NK-92 (cell line): ENCODE measurements around the gene ZNF433.
"Not testable (repeated sequence)": the region's sequence is repeated elsewhere in the genome, so short reads cannot be mapped to it uniquely, and the experiment has no call there.

Experiments used
- DNase-seq: peaks from one replicate; lab custom pipeline; 2025; ENCODE audit not compliant: unreplicated experiment; lab: John Stamatoyannopoulos, UW

The ZNF433 gene

DNA sequence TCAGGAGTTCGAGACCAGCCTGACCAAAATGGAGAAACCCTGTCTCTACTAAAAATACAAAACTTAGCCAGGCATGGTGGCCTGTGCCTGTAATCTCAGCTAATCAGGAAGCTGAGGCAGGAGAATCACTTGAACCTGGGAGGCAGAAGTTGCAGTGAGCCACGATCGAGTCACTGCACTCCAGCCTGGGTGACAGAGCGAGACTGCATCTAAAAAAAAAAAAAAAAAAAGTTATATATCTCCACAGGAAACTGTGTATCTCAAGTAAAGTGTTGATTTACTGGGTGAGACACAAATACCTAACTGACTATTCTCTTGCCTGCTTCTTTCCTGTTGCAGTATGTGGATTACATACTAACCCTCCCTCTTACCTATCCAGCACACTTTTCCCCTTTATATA lies 43.6 kb downstream of the ZNF433 start:
- DNase-seq: not testable (repeated sequence)

DNA sequence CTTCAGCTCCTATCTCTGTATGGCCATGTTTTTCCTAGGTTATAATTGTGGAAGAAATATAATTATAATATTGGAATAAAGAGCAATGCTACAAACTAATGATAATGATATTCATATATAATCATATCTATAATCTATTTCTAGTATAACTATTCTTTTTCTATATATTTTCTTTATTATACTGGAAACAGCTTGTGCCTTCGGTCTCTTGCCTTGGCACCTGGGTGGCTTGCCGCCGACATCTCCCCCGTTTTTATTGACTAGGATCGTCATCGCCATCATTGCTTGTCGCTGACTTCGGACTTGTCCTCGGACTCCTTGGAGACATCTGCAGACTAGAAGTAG lies 46.4 kb downstream of the ZNF433 start:
- DNase-seq: no peak

DNA sequence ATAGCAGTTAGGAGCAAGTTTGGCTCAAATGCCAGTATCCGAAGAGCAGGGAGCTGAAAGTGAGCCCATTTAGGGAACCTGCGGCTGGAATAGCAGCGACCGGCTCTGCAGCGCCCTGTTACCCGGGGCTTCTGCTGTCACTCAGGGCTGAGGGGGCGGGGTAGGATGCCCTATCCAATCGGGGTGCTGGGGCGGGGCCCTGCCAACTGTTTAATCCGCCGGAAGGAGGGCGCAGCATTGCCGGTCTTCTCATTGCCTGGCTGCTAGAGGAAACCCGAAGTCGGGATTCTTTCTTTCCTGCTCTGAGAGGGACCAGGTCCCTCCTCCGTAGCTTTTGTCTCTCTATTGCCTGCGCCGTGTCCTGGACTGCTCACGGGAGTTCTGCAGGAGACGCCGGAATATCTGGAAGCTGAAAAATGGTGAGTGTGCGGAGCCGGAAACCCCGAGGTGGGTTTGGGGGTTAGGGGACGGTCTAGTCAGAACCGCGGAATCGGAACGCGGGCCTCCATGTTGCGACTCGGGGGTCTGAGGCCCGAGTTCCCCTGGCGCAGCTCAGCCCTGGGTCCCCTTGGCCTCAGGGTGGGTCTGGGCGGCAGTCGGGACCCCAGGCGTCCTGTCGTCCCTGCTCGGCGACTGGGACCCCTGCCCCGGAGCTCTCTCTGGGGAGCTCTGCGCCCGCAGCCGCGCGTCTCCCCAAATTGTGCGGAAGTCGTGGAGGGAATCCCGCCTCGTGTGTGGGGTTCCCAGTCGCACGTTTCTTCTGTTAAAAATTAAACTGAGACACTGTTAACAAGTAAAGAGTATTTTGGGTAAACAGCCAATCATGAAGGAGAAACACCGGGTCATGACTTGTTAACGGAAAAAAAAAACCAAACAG lies 47.8 kb downstream of the ZNF433 start:
- DNase-seq: peak; percentile 53

DNA sequence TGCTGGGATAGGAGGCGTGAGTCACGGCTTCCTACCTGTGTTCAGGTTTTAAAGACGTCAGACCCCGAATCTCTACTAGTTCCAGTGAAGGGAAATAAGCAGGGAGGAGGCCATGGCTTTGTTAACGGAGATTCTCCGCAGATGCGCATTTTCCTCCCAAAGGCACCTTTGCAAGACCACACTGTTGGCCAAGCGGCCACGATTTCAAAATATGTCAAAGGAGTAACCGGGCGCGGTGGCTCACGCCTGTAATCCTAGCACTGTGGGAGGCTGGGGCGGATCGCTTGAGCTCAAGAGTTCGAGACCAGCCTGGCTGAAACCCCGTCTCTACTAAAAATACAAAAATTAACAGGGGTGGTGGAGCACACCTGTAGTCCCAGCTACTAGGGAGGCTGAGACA lies 48.7 kb downstream of the ZNF433 start:
- DNase-seq: no peak

DNA sequence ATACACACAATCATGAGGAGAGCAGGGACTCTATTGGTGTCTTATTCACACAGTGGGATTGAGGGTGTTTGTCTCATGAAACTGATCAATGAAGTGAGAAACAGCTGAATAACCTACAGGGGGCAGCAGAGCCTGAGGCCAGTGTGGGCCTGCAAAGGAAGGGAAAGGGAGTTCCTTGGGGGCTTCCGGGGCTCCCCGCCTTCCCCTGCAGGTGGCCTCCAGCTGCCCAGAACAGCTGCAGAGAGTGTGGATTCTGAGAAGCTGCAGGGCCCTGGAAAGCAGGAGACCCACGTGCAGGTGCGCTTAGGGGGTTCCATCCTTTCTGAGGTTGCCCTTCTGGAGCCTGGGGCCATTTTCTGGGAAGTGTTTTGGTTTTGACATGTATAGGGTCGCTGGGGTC lies 50.5 kb downstream of the ZNF433 start:
- DNase-seq: no peak

DNA sequence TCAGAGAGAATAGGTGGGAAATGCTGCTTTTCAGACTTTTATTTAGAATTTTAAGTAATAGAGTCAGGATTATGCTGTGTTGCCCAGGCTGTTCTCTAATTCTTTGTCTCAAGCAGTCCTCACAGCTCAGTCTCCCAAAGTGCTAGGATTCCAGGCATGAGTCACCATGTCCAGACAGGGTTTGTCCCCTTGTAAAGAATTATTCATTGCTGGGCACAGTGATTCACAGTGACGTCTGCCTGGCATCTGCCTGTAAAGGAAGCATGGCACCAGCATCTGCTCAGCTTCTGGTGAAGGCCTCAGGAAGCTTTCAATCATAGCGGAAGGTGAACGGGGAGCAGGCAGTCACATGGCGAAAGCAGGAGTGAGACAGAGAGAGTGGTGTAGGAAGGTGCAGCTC lies 53.0 kb downstream of the ZNF433 start:
- DNase-seq: no peak

DNA sequence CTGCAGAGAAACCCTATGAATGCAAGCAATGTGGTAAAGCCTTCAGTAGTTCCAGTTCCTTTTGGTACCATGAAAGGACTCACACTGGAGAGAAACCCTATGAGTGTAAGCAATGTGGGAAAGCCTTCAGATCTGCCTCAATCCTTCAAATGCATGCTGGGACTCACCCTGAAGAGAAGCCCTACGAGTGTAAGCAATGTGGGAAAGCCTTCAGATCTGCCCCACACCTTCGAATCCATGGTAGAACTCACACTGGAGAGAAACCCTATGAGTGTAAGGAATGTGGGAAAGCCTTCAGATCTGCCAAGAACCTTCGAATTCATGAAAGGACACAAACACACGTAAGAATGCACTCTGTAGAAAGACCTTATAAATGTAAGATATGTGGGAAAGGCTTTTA lies 56.0 kb downstream of the ZNF433 start:
- no peak for DNase-seq

DNA sequence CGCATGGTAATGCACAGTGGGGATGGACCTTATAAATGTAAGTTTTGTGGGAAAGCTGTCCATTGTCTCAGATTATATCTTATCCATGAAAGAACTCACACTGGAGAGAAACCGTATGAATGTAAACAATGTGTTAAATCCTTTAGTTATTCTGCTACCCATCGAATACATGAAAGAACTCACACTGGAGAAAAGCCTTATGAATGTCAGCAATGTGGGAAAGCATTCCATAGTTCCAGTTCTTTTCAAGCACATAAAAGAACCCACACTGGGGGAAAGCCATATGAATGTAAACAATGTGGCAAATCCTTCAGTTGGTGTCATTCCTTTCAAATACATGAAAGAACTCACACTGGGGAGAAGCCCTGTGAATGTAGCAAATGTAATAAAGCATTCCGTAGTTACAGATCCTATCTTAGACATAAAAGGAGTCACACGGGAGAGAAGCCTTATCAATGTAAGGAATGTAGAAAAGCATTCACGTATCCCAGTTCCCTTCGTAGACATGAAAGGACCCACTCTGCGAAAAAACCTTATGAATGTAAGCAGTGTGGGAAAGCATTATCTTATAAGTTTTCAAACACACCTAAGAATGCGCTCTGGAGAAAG lies 56.9 kb downstream of the ZNF433 start:
- DNase-seq: no peak

DNA sequence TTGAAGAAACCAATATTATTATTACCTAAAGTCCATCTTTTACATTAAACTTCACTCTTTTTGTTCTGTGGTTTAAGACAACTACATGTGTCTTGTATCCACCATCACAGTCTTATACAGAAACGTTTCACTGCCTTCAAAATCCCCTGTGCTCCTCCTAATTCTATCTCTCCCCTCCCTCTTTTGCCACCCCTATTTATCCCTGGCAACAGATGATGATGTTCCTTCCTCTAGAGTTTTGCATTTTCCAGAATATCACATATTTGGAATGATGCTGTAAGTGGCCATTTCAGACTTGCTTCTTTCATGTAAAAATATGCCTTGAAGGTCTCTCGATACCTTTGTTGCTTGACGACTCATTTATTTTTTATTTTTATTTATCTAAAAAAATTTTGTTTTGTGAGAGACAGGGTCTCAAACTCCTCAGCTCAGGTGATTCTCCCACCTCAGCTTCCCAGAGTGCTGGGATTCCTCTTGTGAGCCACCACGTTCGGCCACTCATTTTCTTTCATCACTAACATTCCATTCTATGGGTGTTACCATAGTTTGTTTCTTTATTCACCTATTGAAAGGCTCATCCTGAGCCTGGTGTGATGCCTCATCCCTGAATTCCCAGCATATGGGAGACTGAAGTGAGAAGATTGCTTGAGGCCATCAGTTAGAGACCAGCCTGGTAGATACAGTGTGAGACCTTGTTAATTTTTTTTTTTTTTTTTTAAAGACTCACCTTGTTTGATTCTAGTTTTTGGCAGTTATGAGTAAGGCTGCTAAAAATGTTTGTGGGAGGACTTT lies 62.3 kb downstream of the ZNF433 start:
- no peak for DNase-seq

DNA sequence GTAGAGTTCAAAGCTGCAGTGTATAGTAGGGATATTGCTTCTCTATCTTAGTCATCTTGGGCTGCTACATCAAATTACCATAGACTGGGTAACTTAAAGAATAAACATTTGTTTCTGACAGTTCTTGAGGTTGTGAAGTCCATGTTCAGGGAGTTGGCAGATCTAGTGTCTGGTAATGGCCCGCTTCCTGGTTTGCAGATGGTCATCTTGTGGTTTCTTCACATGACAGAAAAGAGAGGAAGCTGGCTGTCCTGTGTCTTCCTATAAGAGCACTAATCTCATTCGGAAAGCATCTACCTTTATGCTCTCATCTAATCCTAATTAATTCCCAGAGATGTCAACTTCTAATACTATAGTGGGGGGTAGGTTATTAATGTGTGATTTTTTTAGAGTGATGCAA lies 64.4 kb downstream of the ZNF433 start:
- no peak for DNase-seq

DNA sequence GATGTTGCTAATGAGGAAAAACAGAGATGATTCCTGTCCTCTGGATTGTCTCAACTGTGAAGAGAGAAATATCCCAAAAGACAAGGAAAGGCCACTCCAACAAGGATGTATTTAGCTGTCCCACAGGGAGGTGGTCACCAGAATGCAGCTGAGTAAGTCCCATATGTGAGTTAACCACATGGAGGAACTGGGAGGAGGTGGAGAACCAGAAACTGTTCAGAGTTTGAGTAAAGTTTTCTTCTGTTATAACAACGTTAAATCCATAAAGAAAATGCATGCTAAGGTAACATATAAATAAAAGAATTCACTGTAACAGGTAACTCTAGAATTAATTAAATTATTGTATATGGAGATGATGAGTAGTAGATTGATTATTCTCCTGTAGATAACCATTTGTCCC lies 65.3 kb downstream of the ZNF433 start:
- DNase-seq: no peak

DNA sequence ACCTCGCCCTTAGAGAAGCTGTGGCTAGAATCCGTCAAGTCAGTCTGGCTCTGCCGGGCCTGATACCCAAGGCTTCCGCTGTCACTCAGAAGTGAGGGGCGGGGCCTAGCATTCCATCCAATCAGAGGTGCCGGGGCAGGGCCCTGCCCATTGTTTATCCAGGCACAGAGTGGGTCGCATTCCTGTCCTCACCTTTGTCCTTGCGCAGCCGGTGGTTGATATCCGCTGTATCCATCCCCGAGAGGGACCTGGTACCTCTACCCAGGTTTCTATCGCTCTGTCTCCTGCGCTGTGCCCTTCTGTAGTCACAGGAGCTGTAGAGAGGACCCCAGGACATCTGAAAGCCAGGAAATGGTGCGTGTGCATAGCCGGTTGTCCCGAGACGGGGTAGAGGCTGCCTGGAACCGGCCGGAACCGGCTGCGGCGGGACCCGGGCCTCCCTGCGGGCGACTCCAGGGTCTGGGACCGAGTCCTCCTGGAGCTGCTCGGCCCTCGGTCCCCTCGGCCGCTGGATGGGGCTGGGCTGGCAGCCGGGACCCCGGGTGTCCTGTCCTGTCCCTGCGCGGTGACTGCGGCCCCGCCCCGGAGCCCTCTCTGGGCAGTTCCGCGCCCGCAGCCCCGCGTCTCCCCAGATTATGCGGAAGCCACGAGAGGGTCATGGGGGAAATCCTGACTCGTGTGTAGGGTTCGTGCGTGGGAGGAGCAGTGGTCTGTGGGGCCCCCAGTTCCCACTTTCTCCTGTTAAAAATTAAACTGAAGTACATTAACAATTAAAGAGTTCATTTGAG lies 70.4 kb downstream of the ZNF433 start, which contains the start of gene ZNF763:
Gene ZNF763 (plus strand): TSS at position 183 of the 788 bp plus-strand sequence. CDS start 169 bp downstream, at position 352.
- DNase-seq: peak; percentile 32
